Frontal cortex (tissue), 4 donors: Measurements from ENCODE around the gene ZFR. TPM values are rescaled to one million over a fixed set of nuclear protein-coding genes. Genes with fewer than 3 reads are reported as not detected.

ENCODE experiments used
- DNase-seq, 2 donors: peaks; one replicate each; pipeline ENCODE4 v3.0.0; 2012; ENCODE audit warnings: low spot score in 2 of 2
- FAIRE-seq: peaks from 2 replicates; lab custom pipeline; 2012; peaks lifted over from hg19 to GRCh38; lab: Jason Lieb, UNC
- total RNA-seq: library from RNA; depleted of rRNA; stranded (reverse); fragments of >200 nt; gene quantifications from one replicate; pipeline ENCODE4 v1.2.3, GENCODE V29; 2014
- donor health status: control.
- donor health status: control.
- donor health status: control.

The ZFR gene
- total RNA-seq = 144 TPM

GRCh38 chr5:32444431-32445286 is at the start of gene ZFR:
ZFR (minus strand) TSS chr5:32444740; CDS start chr5:32444658, 82 bp downstream.
- FAIRE-seq = no peak
- peak; percentile 93 to 94 for DNase-seq

GRCh38 chr5:32490972-32491557 is 46.5 kb upstream of the ZFR start:
- FAIRE-seq (no peak), DNase-seq (no peak)

- FAIRE-seq (no peak), DNase-seq (peak; percentile 22 to 54)
Observed at GRCh38 chr5:32489791-32490562, 45.4 kb upstream of the ZFR start.

GRCh38 chr5:32487424-32487823 is 42.9 kb upstream of the ZFR start:
- FAIRE-seq = no peak

GRCh38 chr5:32487008-32487407 is 42.5 kb upstream of the ZFR start:
- FAIRE-seq (no peak), DNase-seq (no peak)

More at GRCh38 chr5:32487424-32487823, 42.9 kb upstream of the ZFR start:
- DNase-seq = no peak

GRCh38 chr5:32482193-32482592 is 37.7 kb upstream of the ZFR start:
- no peak for DNase-seq
- FAIRE-seq = no peak

GRCh38 chr5:32479096-32479495 is 34.6 kb upstream of the ZFR start:
- DNase-seq (no peak), FAIRE-seq (no peak)

GRCh38 chr5:32476891-32477290 is 32.4 kb upstream of the ZFR start:
- FAIRE-seq = no peak
- DNase-seq = no peak

GRCh38 chr5:32475334-32476097 is 31.0 kb upstream of the ZFR start:
- DNase-seq (no peak), FAIRE-seq (no peak)

GRCh38 chr5:32474209-32474854 is 29.8 kb upstream of the ZFR start:
- DNase-seq (no peak), FAIRE-seq (no peak)

- DNase-seq (no peak), FAIRE-seq (no peak)
Observed at GRCh38 chr5:32473072-32473471, 28.5 kb upstream of the ZFR start.

- no peak for DNase-seq
- FAIRE-seq = no peak
Observed at GRCh38 chr5:32471784-32472183, 27.2 kb upstream of the ZFR start.

- FAIRE-seq (no peak), DNase-seq (no peak)
Observed at GRCh38 chr5:32465076-32465475, 20.5 kb upstream of the ZFR start.

- peak in 1 of 2 donors; percentile 20 for DNase-seq
Observed at GRCh38 chr5:32462618-32463017, 18.1 kb upstream of the ZFR start.

GRCh38 chr5:32461441-32462120 is 17.0 kb upstream of the ZFR start:
- no peak for DNase-seq
- no peak for FAIRE-seq

More at GRCh38 chr5:32462618-32463017, 18.1 kb upstream of the ZFR start:
- no peak for FAIRE-seq

GRCh38 chr5:32460702-32461101 is 16.2 kb upstream of the ZFR start:
- no peak for DNase-seq
- FAIRE-seq = no peak

- FAIRE-seq (no peak), DNase-seq (no peak)
Observed at GRCh38 chr5:32458880-32459495, 14.4 kb upstream of the ZFR start.

GRCh38 chr5:32455311-32455710 is 10.8 kb upstream of the ZFR start:
- no peak for FAIRE-seq
- no peak for DNase-seq
